ENCODE results near the gene CDH3. TPM values are rescaled to one million over a fixed set of nuclear protein-coding genes. Genes with fewer than 3 reads are reported as not detected.

The CDH3 gene
- total RNA-seq, 2 donors from 2014 or later = 0.66 to 4.7 TPM

DNA sequence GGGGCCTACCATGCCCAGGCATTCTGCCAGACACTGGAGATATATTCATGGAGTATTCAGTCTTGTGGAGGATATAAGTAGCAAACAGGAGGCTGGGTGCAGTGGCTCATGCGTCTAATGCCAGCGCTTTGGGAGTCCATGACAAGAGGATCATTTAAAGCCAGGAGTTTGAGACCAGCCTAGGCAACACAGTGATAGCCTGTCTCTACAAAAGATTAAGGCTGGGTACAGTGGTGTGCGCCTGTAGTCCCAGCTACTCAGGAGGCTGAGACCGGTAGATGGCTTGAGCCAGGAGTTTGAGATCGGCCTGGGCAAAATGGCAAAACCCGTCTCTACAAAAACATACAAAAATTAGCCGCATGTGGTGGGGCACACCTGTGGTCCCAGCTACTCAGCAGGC is 37.7 kb upstream of the CDH3 start:
- Histone ChIP-seq H3K36me3 (replicated peaks in 1 of 2; ENCODE audit: insufficient read depth in 1 of 2, low read depth in 2 of 2) (no peaks in the 10 kb centered on the region), H3K27ac (no peak overlapping the region), H3K27me3 (no peaks in the 10 kb centered on the region), H3K4me3 (no peak overlapping the region), H3K9me3 (no peaks in the 10 kb centered on the region), H3K4me1 (no peaks in the 10 kb centered on the region)
- DNase-seq = no peak
- intact Hi-C loops (cut with DNase I) = no loop called here
- ATAC-seq = no peak
- TF ChIP-seq POLR2A (IDR thresholded peaks at IDR 0.05) = no peak
- TF ChIP-seq, protein P1, sequence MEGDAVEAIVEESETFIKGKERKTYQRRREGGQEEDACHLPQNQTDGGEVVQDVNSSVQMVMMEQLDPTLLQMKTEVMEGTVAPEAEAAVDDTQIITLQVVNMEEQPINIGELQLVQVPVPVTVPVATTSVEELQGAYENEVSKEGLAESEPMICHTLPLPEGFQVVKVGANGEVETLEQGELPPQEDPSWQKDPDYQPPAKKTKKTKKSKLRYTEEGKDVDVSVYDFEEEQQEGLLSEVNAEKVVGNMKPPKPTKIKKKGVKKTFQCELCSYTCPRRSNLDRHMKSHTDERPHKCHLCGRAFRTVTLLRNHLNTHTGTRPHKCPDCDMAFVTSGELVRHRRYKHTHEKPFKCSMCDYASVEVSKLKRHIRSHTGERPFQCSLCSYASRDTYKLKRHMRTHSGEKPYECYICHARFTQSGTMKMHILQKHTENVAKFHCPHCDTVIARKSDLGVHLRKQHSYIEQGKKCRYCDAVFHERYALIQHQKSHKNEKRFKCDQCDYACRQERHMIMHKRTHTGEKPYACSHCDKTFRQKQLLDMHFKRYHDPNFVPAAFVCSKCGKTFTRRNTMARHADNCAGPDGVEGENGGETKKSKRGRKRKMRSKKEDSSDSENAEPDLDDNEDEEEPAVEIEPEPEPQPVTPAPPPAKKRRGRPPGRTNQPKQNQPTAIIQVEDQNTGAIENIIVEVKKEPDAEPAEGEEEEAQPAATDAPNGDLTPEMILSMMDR (IDR thresholded peaks at IDR 0.05) = no peak
- WGBS, 2 donors = 82 to 99% methylated on average over 6 to 7 of the region's 7 CpGs

DNA sequence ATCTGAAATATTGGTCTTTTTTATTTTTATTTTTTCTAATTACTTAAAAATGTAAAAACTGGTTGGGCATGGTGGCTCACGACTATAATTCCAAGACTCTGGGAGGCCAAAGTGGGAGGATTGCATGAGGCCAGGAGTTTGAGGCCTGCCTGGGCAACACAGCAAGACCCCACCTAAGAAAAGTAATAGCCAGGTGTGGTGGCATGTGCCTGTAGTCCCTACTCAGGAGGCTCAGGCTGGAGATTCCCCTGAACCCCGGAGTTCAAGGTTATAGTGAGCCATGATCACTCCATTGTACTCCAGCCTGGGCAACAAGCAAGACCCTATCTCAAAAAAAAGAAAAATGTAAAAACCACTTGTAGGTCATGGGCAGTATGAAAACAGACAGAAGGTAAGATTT is 36.8 kb upstream of the CDH3 start:
- no peak overlapping the region for H3K4me3 ChIP-seq
- 86 to 90% methylated on average over 2 of the region's 2 CpGs for WGBS, 2 donors
- H3K27me3 ChIP-seq = no peaks in the 10 kb centered on the region
- TF ChIP-seq, protein P1 (IDR thresholded peaks at IDR 0.05) = no peak
- TF ChIP-seq POLR2A (IDR thresholded peaks at IDR 0.05) = no peak
- DNase-seq = no peak
- H3K27ac ChIP-seq = no peak overlapping the region
- ATAC-seq = no peak
- intact Hi-C loops (cut with DNase I) = no loop called here
- no peaks in the 10 kb centered on the region for H3K4me1 ChIP-seq
- no peaks in the 10 kb centered on the region for H3K9me3 ChIP-seq
- no peaks in the 10 kb centered on the region for H3K36me3 ChIP-seq (replicated peaks in 1 of 2; ENCODE audit: insufficient read depth in 1 of 2, low read depth in 2 of 2)

DNA sequence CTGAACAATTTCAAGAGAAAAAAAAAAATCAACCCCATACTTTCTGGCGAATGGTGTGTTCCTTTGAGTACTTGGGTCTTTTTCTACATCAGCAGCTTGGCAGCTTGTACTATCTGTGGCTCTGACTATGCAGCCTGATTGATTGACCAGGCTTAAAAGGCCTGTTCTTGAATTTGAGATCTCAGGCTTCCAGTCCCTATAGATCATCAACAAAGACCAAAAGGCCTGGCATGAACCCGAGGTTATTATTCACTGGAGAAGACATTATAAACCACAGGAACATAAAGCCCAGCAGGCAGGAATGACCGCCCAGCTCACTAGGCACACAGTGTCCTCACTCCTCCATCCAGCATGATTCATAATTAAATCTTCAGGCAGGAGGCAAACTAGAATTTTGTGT is 32.1 kb upstream of the CDH3 start:
- H3K36me3 ChIP-seq (replicated peaks in 1 of 2; ENCODE audit: insufficient read depth in 1 of 2, low read depth in 2 of 2) = no peaks in the 10 kb centered on the region
- DNase-seq (no peak), ATAC-seq (no peak)
- 55 to 67% methylated on average over 3 of the region's 3 CpGs for WGBS, 2 donors
- TF ChIP-seq POLR2A (IDR thresholded peaks at IDR 0.05) = no peak
- TF ChIP-seq, protein P1 (IDR thresholded peaks at IDR 0.05) = no peak
- H3K9me3 ChIP-seq = peaks cover 0 to 6% (median 0%) of the 10 kb centered on the region in 3 donors
- H3K27me3 ChIP-seq = no peaks in the 10 kb centered on the region
- no peak overlapping the region for H3K4me3 ChIP-seq
- H3K4me1 ChIP-seq = no peaks in the 10 kb centered on the region
- intact Hi-C loops (cut with DNase I) = no loop called here
- H3K27ac ChIP-seq = no peak overlapping the region

DNA sequence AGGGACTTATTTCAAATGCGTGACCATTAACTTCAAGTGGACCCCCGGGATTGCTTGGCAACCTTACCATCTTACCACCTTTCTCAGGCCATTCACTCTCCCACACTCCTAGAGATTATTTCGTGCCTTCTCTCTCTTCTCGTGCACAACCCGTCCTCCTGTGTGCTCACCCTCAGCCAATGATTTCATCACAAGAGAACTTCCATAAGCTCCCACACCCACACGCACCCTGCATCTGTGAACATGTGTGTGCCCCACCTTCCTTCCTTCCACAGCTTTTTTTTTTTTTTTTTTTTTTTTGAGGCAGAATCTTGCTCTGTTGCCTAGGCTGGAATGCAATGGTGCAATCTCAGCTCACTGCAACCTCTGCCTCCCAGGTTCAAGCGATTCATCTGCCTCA is 27.4 kb upstream of the CDH3 start:
- Histone ChIP-seq H3K4me3 (no peak overlapping the region), H3K27me3 (no peaks in the 10 kb centered on the region), H3K36me3 (replicated peaks in 1 of 2; ENCODE audit: insufficient read depth in 1 of 2, low read depth in 2 of 2) (no peaks in the 10 kb centered on the region), H3K27ac (no peak overlapping the region), H3K9me3 (peaks cover 0 to 6% (median 0%) of the 10 kb centered on the region in 3 donors), H3K4me1 (no peaks in the 10 kb centered on the region)
- WGBS, 2 donors = 82 to 84% methylated on average over 7 of the region's 7 CpGs
- intact Hi-C loops (cut with DNase I) = no loop called here
- DNase-seq (no peak), ATAC-seq (no peak)
- TF ChIP-seq, protein P1 (IDR thresholded peaks at IDR 0.05) = no peak
- no peak for TF ChIP-seq POLR2A (IDR thresholded peaks at IDR 0.05)

DNA sequence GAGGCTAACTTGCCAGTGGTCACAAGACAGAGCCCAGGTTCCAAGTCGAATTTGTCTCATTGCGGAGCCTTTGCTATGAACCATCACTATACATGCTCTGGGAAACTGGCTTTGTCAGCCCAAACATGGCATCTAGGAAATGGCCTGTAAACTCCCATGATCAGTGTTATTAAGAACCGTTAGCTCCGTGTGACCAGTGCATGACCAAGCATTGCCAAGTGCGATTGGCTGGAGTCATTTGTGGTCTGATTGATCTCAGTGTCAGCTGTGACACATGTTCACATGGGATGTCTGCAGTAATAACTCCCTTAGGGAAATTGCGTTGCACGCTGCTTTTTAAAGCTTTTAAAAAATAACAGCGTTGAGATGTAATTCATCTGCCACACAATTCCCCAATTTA is 18.6 kb upstream of the CDH3 start:
- DNase-seq (no peak), ATAC-seq (no peak)
- intact Hi-C loops (cut with DNase I) = no loop called here
- H3K4me1 ChIP-seq = no peaks in the 10 kb centered on the region
- H3K4me3 ChIP-seq = no peak overlapping the region
- TF ChIP-seq, protein P1 (IDR thresholded peaks at IDR 0.05) = no peak
- no peak for TF ChIP-seq POLR2A (IDR thresholded peaks at IDR 0.05)
- no peaks in the 10 kb centered on the region for H3K9me3 ChIP-seq
- 65 to 77% methylated on average over 8 of the region's 8 CpGs for WGBS, 2 donors
- no peak overlapping the region for H3K27ac ChIP-seq
- no peaks in the 10 kb centered on the region for H3K36me3 ChIP-seq (replicated peaks in 1 of 2; ENCODE audit: insufficient read depth in 1 of 2, low read depth in 2 of 2)
- no peaks in the 10 kb centered on the region for H3K27me3 ChIP-seq

Data from body of pancreas (tissue), 4 donors.